ENCODE measurements around the gene MEGF11.

DNA sequence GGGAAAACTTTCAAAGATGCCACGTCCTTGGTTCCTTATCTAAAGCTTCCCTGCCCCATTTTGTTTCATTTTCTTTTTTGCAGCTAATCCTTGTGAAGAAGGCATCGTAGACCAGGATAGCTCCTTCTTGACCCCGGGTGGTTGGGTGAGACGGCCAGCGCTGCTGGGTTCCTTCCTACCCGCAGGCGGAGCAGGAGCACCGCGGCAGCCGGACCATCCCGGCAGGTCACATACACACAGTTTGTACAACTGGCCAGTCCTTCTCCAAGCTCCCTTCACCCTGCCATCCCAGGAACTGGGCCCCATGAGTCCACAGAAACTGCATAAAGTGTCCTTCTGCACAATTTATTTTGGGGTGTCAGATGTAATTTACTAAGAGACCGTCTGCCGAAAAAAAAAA lies 83.9 kb downstream of the MEGF11 start:
- no peak for TF ChIP-seq EZH2phosphoT487 (IDR thresholded peaks at IDR 0.05; ENCODE audit: borderline replicate concordance, low read depth, low read length)
- TF ChIP-seq, protein P1, sequence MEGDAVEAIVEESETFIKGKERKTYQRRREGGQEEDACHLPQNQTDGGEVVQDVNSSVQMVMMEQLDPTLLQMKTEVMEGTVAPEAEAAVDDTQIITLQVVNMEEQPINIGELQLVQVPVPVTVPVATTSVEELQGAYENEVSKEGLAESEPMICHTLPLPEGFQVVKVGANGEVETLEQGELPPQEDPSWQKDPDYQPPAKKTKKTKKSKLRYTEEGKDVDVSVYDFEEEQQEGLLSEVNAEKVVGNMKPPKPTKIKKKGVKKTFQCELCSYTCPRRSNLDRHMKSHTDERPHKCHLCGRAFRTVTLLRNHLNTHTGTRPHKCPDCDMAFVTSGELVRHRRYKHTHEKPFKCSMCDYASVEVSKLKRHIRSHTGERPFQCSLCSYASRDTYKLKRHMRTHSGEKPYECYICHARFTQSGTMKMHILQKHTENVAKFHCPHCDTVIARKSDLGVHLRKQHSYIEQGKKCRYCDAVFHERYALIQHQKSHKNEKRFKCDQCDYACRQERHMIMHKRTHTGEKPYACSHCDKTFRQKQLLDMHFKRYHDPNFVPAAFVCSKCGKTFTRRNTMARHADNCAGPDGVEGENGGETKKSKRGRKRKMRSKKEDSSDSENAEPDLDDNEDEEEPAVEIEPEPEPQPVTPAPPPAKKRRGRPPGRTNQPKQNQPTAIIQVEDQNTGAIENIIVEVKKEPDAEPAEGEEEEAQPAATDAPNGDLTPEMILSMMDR (conservative IDR thresholded peaks at IDR 0.05; ENCODE audit: low read length): no peak
